DMS53 (cell line): ENCODE data around the gene TBX3.

Experiments used
- DNase-seq: peaks from one replicate; lab custom pipeline; 2025; lab: John Stamatoyannopoulos, UW

Gene TBX3

DNA sequence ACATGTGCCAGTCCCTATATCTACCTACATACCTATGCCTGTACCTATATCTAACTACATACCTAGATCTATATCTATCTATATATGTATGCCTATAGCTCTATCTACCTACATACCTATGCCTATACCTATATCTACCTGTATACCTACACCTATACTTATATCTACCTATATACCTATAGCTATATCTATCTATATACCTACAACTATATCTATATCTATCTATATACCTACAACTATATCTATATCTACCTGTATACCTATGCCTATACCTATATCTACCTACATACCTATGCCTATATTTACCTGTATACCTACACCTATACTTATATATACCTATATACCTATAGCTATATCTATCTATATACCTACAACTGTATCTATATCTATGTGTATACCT is 56.6 kb downstream of the TBX3 start:
- DNase-seq: no peak

DNA sequence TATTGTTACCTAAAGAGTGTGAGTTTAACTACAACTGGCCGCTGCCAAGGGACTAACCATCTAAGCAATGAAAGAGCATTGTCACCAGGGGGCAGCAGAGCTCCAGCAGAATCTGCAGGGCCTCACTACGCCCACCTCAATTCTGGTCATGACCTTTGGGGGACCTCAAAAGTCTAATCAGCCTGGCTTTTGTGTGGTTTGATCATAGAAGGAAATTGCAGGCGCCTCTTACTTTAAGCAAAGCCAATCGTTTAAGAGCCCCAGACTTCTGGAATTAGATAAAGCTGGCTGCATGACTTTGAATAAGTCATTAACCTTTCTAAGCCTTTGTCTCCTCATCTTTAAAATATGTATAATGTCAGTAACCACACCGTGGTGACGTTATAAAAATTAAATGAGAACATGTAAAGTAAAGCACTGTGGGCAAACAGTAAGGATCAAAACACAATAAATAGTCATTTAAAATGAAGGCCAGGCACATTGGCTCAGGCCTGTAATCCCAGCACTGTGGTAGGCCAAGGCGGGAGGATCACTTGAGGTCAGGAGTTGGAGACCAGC is 58.6 kb downstream of the TBX3 start:
- DNase-seq: peak; percentile 65

DNA sequence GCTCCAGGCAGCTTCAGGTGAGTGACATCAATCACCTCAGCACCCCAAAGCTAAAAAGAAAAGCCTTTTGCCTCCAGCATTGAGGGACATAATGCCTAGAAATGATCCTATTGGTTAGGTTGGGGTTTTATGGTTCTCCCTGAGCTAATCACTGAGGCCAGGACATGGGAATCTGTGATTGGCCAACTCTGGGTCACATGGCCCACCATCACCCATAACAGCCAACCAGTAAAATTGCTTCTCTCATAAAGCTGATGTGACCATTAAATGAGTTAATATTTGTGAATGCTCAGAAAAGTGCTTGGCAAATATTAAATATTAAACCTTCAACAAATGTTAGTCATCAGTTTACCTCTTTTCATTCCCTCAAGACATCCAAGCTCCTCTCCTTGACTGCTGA is 60.2 kb downstream of the TBX3 start:
- DNase-seq: no peak
